ENCODE results near the gene TJP2.

The TJP2 gene

DNA sequence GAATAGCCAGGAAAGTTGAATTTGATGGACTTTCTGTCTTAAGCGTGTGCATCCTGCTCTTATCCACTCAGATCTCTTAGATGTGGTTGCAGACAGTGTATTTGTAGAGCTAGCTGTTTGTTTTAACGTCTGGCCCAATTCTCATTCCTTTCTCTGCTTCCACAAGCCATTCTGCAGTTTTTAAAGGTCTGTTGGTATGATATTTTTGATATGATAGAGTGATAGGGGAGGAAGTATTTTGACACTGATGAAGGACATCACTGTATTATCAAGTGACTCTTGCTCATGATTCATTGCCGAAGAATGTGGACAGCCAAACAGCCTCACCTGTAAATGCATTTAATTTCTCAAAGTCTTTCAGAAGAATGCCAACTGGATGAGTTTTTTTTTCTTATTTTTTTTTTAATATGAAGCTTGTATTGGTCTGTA, 4.5 kb downstream of the TJP2 start:
- no peak for DNase-seq (ENCODE audit: low spot score)
- no peak for TF ChIP-seq CTCF (IDR thresholded peaks at IDR 0.05; ENCODE audit: extremely low read depth, insufficient read depth, missing control alignments)
- in situ Hi-C loops (cut with MboI; ENCODE audit: low pct_unique_long_range_greater_than_20kb, low sequenced_read_pairs, unreplicated experiment), result no loop called here

- no peak for TF ChIP-seq CTCF (IDR thresholded peaks at IDR 0.05; ENCODE audit: extremely low read depth, insufficient read depth, missing control alignments)
- DNase-seq (ENCODE audit: low spot score), result no peak
- in situ Hi-C loops (cut with MboI; ENCODE audit: low pct_unique_long_range_greater_than_20kb, low sequenced_read_pairs, unreplicated experiment), result no loop called here
Measured at GRCh38 chr9:69179037-69179436, 5.0 kb downstream of the TJP2 start.

- no peak for TF ChIP-seq CTCF (IDR thresholded peaks at IDR 0.05; ENCODE audit: extremely low read depth, insufficient read depth, missing control alignments)
- in situ Hi-C loops (cut with MboI; ENCODE audit: low pct_unique_long_range_greater_than_20kb, low sequenced_read_pairs, unreplicated experiment), result no loop called here
- no peak for DNase-seq (ENCODE audit: low spot score)
Measured at GRCh38 chr9:69180200-69180599, 6.1 kb downstream of the TJP2 start.

DNA sequence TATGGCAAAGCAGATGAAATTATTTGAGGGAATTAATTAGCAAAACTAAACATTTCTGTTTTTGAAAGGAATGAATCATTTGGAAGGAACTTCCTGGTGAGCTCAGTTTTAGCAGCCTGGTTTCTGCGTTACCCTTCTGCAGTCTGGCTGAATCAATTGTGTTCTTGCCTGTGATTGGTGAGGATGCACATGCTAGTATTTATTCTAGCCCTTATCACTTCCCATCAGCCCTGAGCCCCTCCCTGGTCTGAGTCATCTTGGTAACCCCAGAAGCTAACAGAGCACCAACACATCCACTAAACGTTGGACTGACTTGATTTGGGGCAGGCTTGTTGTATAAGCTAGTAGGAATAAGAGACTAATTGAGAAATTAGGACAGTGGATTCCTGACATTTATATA, 6.6 kb downstream of the TJP2 start:
- no peak for DNase-seq (ENCODE audit: low spot score)
- TF ChIP-seq CTCF (IDR thresholded peaks at IDR 0.05; ENCODE audit: extremely low read depth, insufficient read depth, missing control alignments), result no peak
- in situ Hi-C loops (cut with MboI; ENCODE audit: low pct_unique_long_range_greater_than_20kb, low sequenced_read_pairs, unreplicated experiment), result no loop called here

GRCh38 chr9:69181908-69182353, 7.9 kb downstream of the TJP2 start:
- in situ Hi-C loops (cut with MboI; ENCODE audit: low pct_unique_long_range_greater_than_20kb, low sequenced_read_pairs, unreplicated experiment), result no loop called here
- DNase-seq (ENCODE audit: low spot score), result no peak
- no peak for TF ChIP-seq CTCF (IDR thresholded peaks at IDR 0.05; ENCODE audit: extremely low read depth, insufficient read depth, missing control alignments)

- TF ChIP-seq CTCF (IDR thresholded peaks at IDR 0.05; ENCODE audit: extremely low read depth, insufficient read depth, missing control alignments), result no peak
- DNase-seq (ENCODE audit: low spot score), result no peak
- in situ Hi-C loops (cut with MboI; ENCODE audit: low pct_unique_long_range_greater_than_20kb, low sequenced_read_pairs, unreplicated experiment), result no loop called here
Measured at GRCh38 chr9:69184266-69184665, 10.2 kb downstream of the TJP2 start.
